ENCODE data around the gene USP17L5. TPM values are rescaled to one million over a fixed set of nuclear protein-coding genes. Genes with fewer than 3 reads are reported as not detected.

Gene USP17L5
- not detected for total RNA-seq

GRCh38 chr4:9339103-9339502 is at the start of gene USP17L5:
TSS of gene USP17L5 (plus strand) at chr4:9339403. CDS start at chr4:9339403, 0 bp downstream.

GRCh38 chr4:9324865-9325264 is 14.3 kb upstream of the USP17L5 start, which contains the start of gene USP17L24:
TSS of gene USP17L24 (plus strand) at chr4:9325165. CDS start at chr4:9325165, 0 bp downstream.

GRCh38 chr4:9329611-9330010 is 9.6 kb upstream of the USP17L5 start, which contains the start of gene USP17L25:
TSS of gene USP17L25 (plus strand) at chr4:9329911. CDS start at chr4:9329911, 0 bp downstream.

GRCh38 chr4:9334358-9334757 is 4.8 kb upstream of the USP17L5 start, which contains the start of gene USP17L26:
TSS of gene USP17L26 (plus strand) at chr4:9334658. CDS start at chr4:9334658, 0 bp downstream.

GRCh38 chr4:9343848-9344247 is 4.6 kb downstream of the USP17L5 start, which contains the start of gene USP17L27:
TSS of gene USP17L27 (plus strand) at chr4:9344148. CDS start at chr4:9344148, 0 bp downstream.

GRCh38 chr4:9348593-9348992 is 9.4 kb downstream of the USP17L5 start, which contains the start of gene USP17L28:
TSS of gene USP17L28 (plus strand) at chr4:9348893. CDS start at chr4:9348893, 0 bp downstream.

GRCh38 chr4:9353338-9353737 is 14.1 kb downstream of the USP17L5 start, which contains the start of gene USP17L29:
TSS of gene USP17L29 (plus strand) at chr4:9353638. CDS start at chr4:9353638, 0 bp downstream.

GRCh38 chr4:9362829-9363228 is 23.6 kb downstream of the USP17L5 start, which contains the start of gene USP17L30:
TSS of gene USP17L30 (plus strand) at chr4:9363129. CDS start at chr4:9363129, 0 bp downstream.

Other genes starting within 250 kb of the USP17L5 start
- not detected for gene FAM90A26, start 169.0 kb upstream of the USP17L5 start, total RNA-seq
- gene USP17L10, start 128.7 kb upstream of the USP17L5 start, total RNA-seq, result not detected
- gene USP17L11, start 124.0 kb upstream of the USP17L5 start, total RNA-seq, result not detected
- gene USP17L12, start 119.3 kb upstream of the USP17L5 start, total RNA-seq, result not detected
- gene USP17L13, start 114.5 kb upstream of the USP17L5 start, total RNA-seq, result not detected
- gene USP17L15, start 105.0 kb upstream of the USP17L5 start, total RNA-seq, result not detected
- not detected for gene USP17L17, start 95.5 kb upstream of the USP17L5 start, total RNA-seq
- gene USP17L18, start 90.8 kb upstream of the USP17L5 start, total RNA-seq, result not detected
- not detected for gene USP17L19, start 86.0 kb upstream of the USP17L5 start, total RNA-seq
- not detected for gene USP17L20, start 81.3 kb upstream of the USP17L5 start, total RNA-seq
- gene USP17L21, start 76.5 kb upstream of the USP17L5 start, total RNA-seq, result not detected
- not detected for gene USP17L22, start 71.8 kb upstream of the USP17L5 start, total RNA-seq
- gene USP17L24, start 14.2 kb upstream of the USP17L5 start, total RNA-seq, result not detected
- gene USP17L25, start 9.5 kb upstream of the USP17L5 start, total RNA-seq, result not detected
- not detected for gene USP17L26, start 4.7 kb upstream of the USP17L5 start, total RNA-seq
- not detected for gene USP17L27, start 4.7 kb downstream of the USP17L5 start, total RNA-seq
- gene USP17L28, start 9.5 kb downstream of the USP17L5 start, total RNA-seq, result not detected
- gene USP17L29, start 14.2 kb downstream of the USP17L5 start, total RNA-seq, result not detected
- gene USP17L30, start 23.7 kb downstream of the USP17L5 start, total RNA-seq, result not detected
- gene DEFB131A, start 105.0 kb downstream of the USP17L5 start, total RNA-seq, result not detected